BLaER1 treated with 17β-estradiol and CSF1 and Interleukin-3, amounts not matched to agents 10 nM and 100 nM (cell line): ENCODE measurements around the gene UBE2E2.

Experiments used
- H3K27ac ChIP-seq, 11 experiments: shearing (Covaris generic); formaldehyde crosslinking; 2 replicates each; pipeline ENCODE4 v1.8.1; 2022
- H3K27me3 ChIP-seq, 11 experiments: shearing (Covaris generic); formaldehyde crosslinking; 2 replicates each; pipeline ENCODE4 v1.8.1; 2022
- H3K36me3 ChIP-seq, 11 experiments: shearing (Covaris generic); formaldehyde crosslinking; 2 replicates each; pipeline ENCODE4 v1.8.1; 2022
- H3K4me1 ChIP-seq, 10 experiments: shearing (Covaris generic); formaldehyde crosslinking; 2 replicates each; pipeline ENCODE4 v1.8.1; 2022
- H3K4me2 ChIP-seq, 11 experiments: shearing (Covaris generic); formaldehyde crosslinking; 2 replicates each; pipeline ENCODE4 v1.8.1; 2022
- H3K4me3 ChIP-seq, 10 experiments: shearing (Covaris generic); formaldehyde crosslinking; 2 replicates each; pipeline ENCODE4 v1.8.1; 2022
- H3K9ac ChIP-seq, 11 experiments: shearing (Covaris generic); formaldehyde crosslinking; 2 replicates each; pipeline ENCODE4 v1.8.1; 2022
- H3K9me3 ChIP-seq, 11 experiments: shearing (Covaris generic); formaldehyde crosslinking; replicated peaks in 1 of 11; 2 replicates each; pipeline ENCODE4 v1.8.1; 2022
- H4K20me1 ChIP-seq, 11 experiments: shearing (Covaris generic); formaldehyde crosslinking; 2 replicates each; pipeline ENCODE4 v1.8.1; 2022
- Cebpa-rat ChIP-seq, 11 experiments: shearing (Covaris generic); IDR thresholded peaks; 2 replicates each; pipeline ENCODE4 v1.8.1; 2022

Gene UBE2E2

GRCh38 chr3:23203708-23204330 lies 692 bp downstream of the UBE2E2 start:
- Histone ChIP-seq H3K4me3 (peak overlapping the region; percentile 87 to 99 (median 94)), H3K36me3 (peaks cover 0 to 2% (median 0%) of the 10 kb centered on the region in 11 experiments; a peak in 6 of 22 replicates), H3K4me2 (peak overlapping the region; percentile 57 to 95 (median 89)), H3K9me3 (no peaks in the 10 kb centered on the region), H3K4me1 (peaks cover 8 to 16% (median 12%) of the 10 kb centered on the region in 10 experiments), H3K9ac (peak overlapping the region; percentile 85 to 96 (median 92)), H3K27me3 (peaks cover 9 to 24% (median 21%) of the 10 kb centered on the region in 11 experiments; a peak in 17 of 22 replicates), H3K27ac (peak overlapping the region; percentile 71 to 93 (median 89); a peak in 21 of 22 replicates), H4K20me1 (peaks cover 7 to 47% (median 34%) of the 10 kb centered on the region in 11 experiments; a peak in 13 of 22 replicates)
- no peak for TF ChIP-seq Cebpa-rat (IDR thresholded peaks at IDR 0.05)

- H3K4me3 ChIP-seq: no peak overlapping the region
- no peaks in the 10 kb centered on the region for H3K9me3 ChIP-seq
- H3K9ac ChIP-seq: no peak overlapping the region
- peaks cover 9 to 24% (median 21%) of the 10 kb centered on the region in 11 experiments; a peak in 17 of 22 replicates for H3K27me3 ChIP-seq
- H3K36me3 ChIP-seq: peaks cover 0 to 28% (median 5%) of the 10 kb centered on the region in 11 experiments; a peak in 10 of 22 replicates
- no peak for TF ChIP-seq Cebpa-rat (IDR thresholded peaks at IDR 0.05)
- no peak overlapping the region for H3K27ac ChIP-seq
- H3K4me2 ChIP-seq: no peak overlapping the region
- H4K20me1 ChIP-seq: peaks cover 9 to 70% (median 34%) of the 10 kb centered on the region in 11 experiments; a peak in 14 of 22 replicates
- peaks cover 8 to 24% (median 16%) of the 10 kb centered on the region in 10 experiments for H3K4me1 ChIP-seq
Measured at GRCh38 chr3:23206366-23206765, 3.2 kb downstream of the UBE2E2 start.

GRCh38 chr3:23209103-23209502 lies 6.0 kb downstream of the UBE2E2 start:
- peaks cover 3 to 18% (median 14%) of the 10 kb centered on the region in 10 experiments; a peak in 19 of 20 replicates for H3K4me1 ChIP-seq
- H3K27me3 ChIP-seq: peaks cover 9 to 24% (median 21%) of the 10 kb centered on the region in 11 experiments; a peak in 17 of 22 replicates
- H3K9me3 ChIP-seq: no peaks in the 10 kb centered on the region
- no peak for TF ChIP-seq Cebpa-rat (IDR thresholded peaks at IDR 0.05)
- no peak overlapping the region for H3K9ac ChIP-seq
- peaks cover 0 to 34% (median 5%) of the 10 kb centered on the region in 11 experiments; a peak in 10 of 22 replicates for H3K36me3 ChIP-seq
- H4K20me1 ChIP-seq: peaks cover 9 to 96% (median 34%) of the 10 kb centered on the region in 11 experiments; a peak in 14 of 22 replicates
- H3K4me2 ChIP-seq: no peak overlapping the region
- no peak overlapping the region for H3K4me3 ChIP-seq
- H3K27ac ChIP-seq: no peak overlapping the region

GRCh38 chr3:23209747-23210487 lies 6.8 kb downstream of the UBE2E2 start:
- Histone ChIP-seq H3K36me3 (peaks cover 0 to 37% (median 5%) of the 10 kb centered on the region in 11 experiments; a peak in 10 of 22 replicates), H3K27me3 (peaks cover 5 to 17% (median 13%) of the 10 kb centered on the region in 11 experiments; a peak in 16 of 22 replicates), H3K4me3 (no peak overlapping the region), H3K4me1 (peaks cover 0 to 11% (median 6%) of the 10 kb centered on the region in 10 experiments; a peak in 13 of 20 replicates), H3K9me3 (no peaks in the 10 kb centered on the region), H3K4me2 (peak overlapping the region in 2 of 11 experiments; percentile 2 to 19; a peak in 1 of 22 replicates), H3K9ac (no peak overlapping the region), H3K27ac (no peak overlapping the region), H4K20me1 (peaks cover 4 to 95% (median 28%) of the 10 kb centered on the region in 11 experiments; a peak in 14 of 22 replicates)
- TF ChIP-seq Cebpa-rat (IDR thresholded peaks at IDR 0.05): no peak

- no peak overlapping the region for H3K4me3 ChIP-seq
- H3K4me2 ChIP-seq: no peak overlapping the region
- H3K9me3 ChIP-seq: no peaks in the 10 kb centered on the region
- H3K9ac ChIP-seq: no peak overlapping the region
- peaks cover 0 to 94% (median under 1%) of the 10 kb centered on the region in 11 experiments; a peak in 7 of 22 replicates for H4K20me1 ChIP-seq
- peaks cover 0 to 50% (median 4%) of the 10 kb centered on the region in 11 experiments; a peak in 10 of 22 replicates for H3K36me3 ChIP-seq
- no peak overlapping the region for H3K27ac ChIP-seq
- peaks cover 0 to 9% (median 5%) of the 10 kb centered on the region in 10 experiments; a peak in 4 of 20 replicates for H3K4me1 ChIP-seq
- no peak for TF ChIP-seq Cebpa-rat (IDR thresholded peaks at IDR 0.05)
- H3K27me3 ChIP-seq: no peaks in the 10 kb centered on the region
Measured at GRCh38 chr3:23213813-23214212, 10.7 kb downstream of the UBE2E2 start.

- Histone ChIP-seq H3K36me3 (peaks cover 0 to 20% (median 8%) of the 10 kb centered on the region in 11 experiments; a peak in 9 of 22 replicates), H3K4me1 (peaks cover 7 to 30% (median 14%) of the 10 kb centered on the region in 10 experiments; a peak in 19 of 20 replicates), H4K20me1 (peaks cover 0 to 96% (median 4%) of the 10 kb centered on the region in 11 experiments; a peak in 8 of 22 replicates), H3K27me3 (no peaks in the 10 kb centered on the region), H3K9ac (no peak overlapping the region), H3K27ac (no peak overlapping the region), H3K9me3 (peaks cover 5 to 18% (median 13%) of the 10 kb centered on the region in 11 experiments; a peak in 21 of 22 replicates), H3K4me2 (0 out of 22 replicates have a peak overlapping the region, but pooled peaks of 1 of the 11 experiments have one; percentile 6), H3K4me3 (no peak overlapping the region)
- TF ChIP-seq Cebpa-rat (IDR thresholded peaks at IDR 0.05): no peak
Measured at GRCh38 chr3:23217872-23218554, 14.9 kb downstream of the UBE2E2 start.

- no peak for TF ChIP-seq Cebpa-rat (IDR thresholded peaks at IDR 0.05)
- no peak overlapping the region for H3K27ac ChIP-seq
Measured at GRCh38 chr3:23219117-23219516, 16.0 kb downstream of the UBE2E2 start.

GRCh38 chr3:23219552-23219951 lies 16.4 kb downstream of the UBE2E2 start:
- no peak overlapping the region for H3K27ac ChIP-seq
- no peak for TF ChIP-seq Cebpa-rat (IDR thresholded peaks at IDR 0.05)
- peak overlapping the region in 7 of 11 experiments; percentile 1 to 44 (median 5); a peak in 6 of 22 replicates for H3K4me2 ChIP-seq
- no peaks in the 10 kb centered on the region for H3K27me3 ChIP-seq
- H3K9ac ChIP-seq: no peak overlapping the region
- H4K20me1 ChIP-seq: peaks cover 0 to 81% (median 4%) of the 10 kb centered on the region in 11 experiments; a peak in 8 of 22 replicates
- H3K4me1 ChIP-seq: peaks cover 7 to 30% (median 14%) of the 10 kb centered on the region in 10 experiments; a peak in 19 of 20 replicates
- peaks cover 21 to 32% (median 28%) of the 10 kb centered on the region in 11 experiments for H3K9me3 ChIP-seq
- no peak overlapping the region for H3K4me3 ChIP-seq
- H3K36me3 ChIP-seq: peaks cover 0 to 26% (median 10%) of the 10 kb centered on the region in 11 experiments; a peak in 12 of 22 replicates

More at GRCh38 chr3:23219117-23219516, 16.0 kb downstream of the UBE2E2 start:
- no peak overlapping the region for H3K4me3 ChIP-seq
- H4K20me1 ChIP-seq: peaks cover 0 to 85% (median 4%) of the 10 kb centered on the region in 11 experiments; a peak in 8 of 22 replicates
- peaks cover 16 to 29% (median 24%) of the 10 kb centered on the region in 11 experiments; a peak in 21 of 22 replicates for H3K9me3 ChIP-seq
- no peak overlapping the region for H3K9ac ChIP-seq
- H3K36me3 ChIP-seq: peaks cover 0 to 26% (median 10%) of the 10 kb centered on the region in 11 experiments; a peak in 12 of 22 replicates
- no peaks in the 10 kb centered on the region for H3K27me3 ChIP-seq
- H3K4me2 ChIP-seq: peak overlapping the region in 7 of 11 experiments; percentile 1 to 44 (median 5); a peak in 6 of 22 replicates
- peaks cover 7 to 30% (median 14%) of the 10 kb centered on the region in 10 experiments; a peak in 19 of 20 replicates for H3K4me1 ChIP-seq
